Measurements from ENCODE around the gene LCE1E. TPM values are rescaled to one million over a fixed set of nuclear protein-coding genes. Genes with fewer than 3 reads are reported as not detected.

Gene LCE1E
- total RNA-seq, 1 experiment from 2014 or later, result 1.9 TPM

GRCh38 chr1:152747831-152748230, 38.2 kb upstream of the LCE1E start:
- H3K27me3 Mint-ChIP-seq (ENCODE audit: insufficient read depth, unreplicated experiment), result no peaks in the 10 kb centered on the region
- CTCF ChIA-PET, result interaction anchor here (1.1 kb wide), 1 partner anchor 10 kb away, joined by 3 read pairs; no protein-coding TSS in a partner anchor
- no peak overlapping the region for H3K27ac Mint-ChIP-seq (ENCODE audit: low read depth, unreplicated experiment)
- H3K4me1 Mint-ChIP-seq (ENCODE audit: insufficient read depth, unreplicated experiment), result peaks cover 39% of the 10 kb centered on the region
- no peak for DNase-seq (ENCODE audit: unreplicated experiment)
- TF ChIP-seq, protein P1, sequence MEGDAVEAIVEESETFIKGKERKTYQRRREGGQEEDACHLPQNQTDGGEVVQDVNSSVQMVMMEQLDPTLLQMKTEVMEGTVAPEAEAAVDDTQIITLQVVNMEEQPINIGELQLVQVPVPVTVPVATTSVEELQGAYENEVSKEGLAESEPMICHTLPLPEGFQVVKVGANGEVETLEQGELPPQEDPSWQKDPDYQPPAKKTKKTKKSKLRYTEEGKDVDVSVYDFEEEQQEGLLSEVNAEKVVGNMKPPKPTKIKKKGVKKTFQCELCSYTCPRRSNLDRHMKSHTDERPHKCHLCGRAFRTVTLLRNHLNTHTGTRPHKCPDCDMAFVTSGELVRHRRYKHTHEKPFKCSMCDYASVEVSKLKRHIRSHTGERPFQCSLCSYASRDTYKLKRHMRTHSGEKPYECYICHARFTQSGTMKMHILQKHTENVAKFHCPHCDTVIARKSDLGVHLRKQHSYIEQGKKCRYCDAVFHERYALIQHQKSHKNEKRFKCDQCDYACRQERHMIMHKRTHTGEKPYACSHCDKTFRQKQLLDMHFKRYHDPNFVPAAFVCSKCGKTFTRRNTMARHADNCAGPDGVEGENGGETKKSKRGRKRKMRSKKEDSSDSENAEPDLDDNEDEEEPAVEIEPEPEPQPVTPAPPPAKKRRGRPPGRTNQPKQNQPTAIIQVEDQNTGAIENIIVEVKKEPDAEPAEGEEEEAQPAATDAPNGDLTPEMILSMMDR (IDR thresholded peaks at IDR 0.05; ENCODE audit: unreplicated experiment), result no peak
- no TSS peak for BruUV-seq (replicated peaks)
- no peaks in the 10 kb centered on the region for H3K9me3 Mint-ChIP-seq (ENCODE audit: unreplicated experiment)
- POLR2A ChIA-PET, result no interaction called here
- intact Hi-C loops (cut with micrococcal nuclease), result loop anchor here (10.0 kb wide), 1 partner anchor 287 kb away; the partner anchor contains the start of gene SPRR1B
- H3K4me3 Mint-ChIP-seq (ENCODE audit: unreplicated experiment), result no peak overlapping the region
- no peaks in the 10 kb centered on the region for H3K36me3 Mint-ChIP-seq (ENCODE audit: insufficient read depth, unreplicated experiment)

DNA sequence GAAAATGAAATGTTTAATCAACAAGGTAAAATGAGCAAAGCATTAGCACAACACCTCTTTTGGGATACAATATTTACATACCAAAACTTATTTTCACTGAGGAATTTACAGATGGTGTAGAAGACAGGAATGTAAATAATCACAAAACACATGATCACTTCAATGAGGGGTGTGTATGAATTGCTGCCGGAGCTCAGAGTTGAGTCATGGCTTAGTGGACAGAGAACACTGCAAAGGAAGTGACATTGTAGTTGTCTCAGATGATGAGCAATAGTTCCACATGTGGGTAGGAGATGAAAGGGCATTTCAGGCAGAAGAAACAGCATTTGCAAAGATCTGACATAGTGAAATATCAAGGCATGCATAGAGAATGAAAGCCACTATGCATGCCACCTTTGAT, 33.8 kb upstream of the LCE1E start:
- no peaks in the 10 kb centered on the region for H3K27me3 Mint-ChIP-seq (ENCODE audit: insufficient read depth, unreplicated experiment)
- no peaks in the 10 kb centered on the region for H3K36me3 Mint-ChIP-seq (ENCODE audit: insufficient read depth, unreplicated experiment)
- ChIA-PET CTCF (interaction anchor here (0.6 to 2.4 kb wide), 8 partner anchors 14 to 661 kb away, joined by 3 to 13 read pairs (median 3); no protein-coding TSS in a partner anchor), POLR2A (interaction anchor here (1.6 to 2.5 kb wide), 2 partner anchors 9 to 12 kb away, joined by 8 to 13 read pairs; no protein-coding TSS in a partner anchor)
- peak; percentile 74 for DNase-seq (ENCODE audit: unreplicated experiment)
- H3K4me3 Mint-ChIP-seq (ENCODE audit: unreplicated experiment), result no peak overlapping the region
- H3K9me3 Mint-ChIP-seq (ENCODE audit: unreplicated experiment), result no peaks in the 10 kb centered on the region
- TF ChIP-seq, protein P1 (IDR thresholded peaks at IDR 0.05; ENCODE audit: unreplicated experiment), result no peak
- intact Hi-C loops (cut with micrococcal nuclease), result no loop called here
- peaks cover 12% of the 10 kb centered on the region for H3K4me1 Mint-ChIP-seq (ENCODE audit: insufficient read depth, unreplicated experiment)
- no peak overlapping the region for H3K27ac Mint-ChIP-seq (ENCODE audit: low read depth, unreplicated experiment)
- no TSS peak for BruUV-seq (replicated peaks)

DNA sequence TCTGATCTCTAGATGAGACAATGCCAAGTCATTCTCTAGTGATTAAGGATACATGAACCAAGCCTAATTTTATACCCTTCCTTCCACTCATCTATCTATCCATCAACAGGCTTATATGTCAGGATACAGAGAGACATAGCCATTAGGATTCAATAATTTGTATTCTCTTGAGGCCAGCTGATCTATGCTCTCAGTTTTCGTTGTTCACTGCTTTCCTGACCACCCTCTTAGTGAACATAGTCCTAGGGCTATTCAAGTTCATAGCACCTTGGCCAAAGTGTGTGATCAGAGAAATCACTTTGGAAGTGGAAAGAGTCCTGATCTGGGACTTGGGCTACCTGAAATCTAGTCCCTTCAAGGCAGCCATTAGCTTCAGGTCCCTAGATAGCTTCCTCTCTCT, 32.5 kb upstream of the LCE1E start:
- H3K27ac Mint-ChIP-seq (ENCODE audit: low read depth, unreplicated experiment), result no peak overlapping the region
- DNase-seq (ENCODE audit: unreplicated experiment), result no peak
- H3K27me3 Mint-ChIP-seq (ENCODE audit: insufficient read depth, unreplicated experiment), result no peaks in the 10 kb centered on the region
- intact Hi-C loops (cut with micrococcal nuclease), result no loop called here
- H3K4me1 Mint-ChIP-seq (ENCODE audit: insufficient read depth, unreplicated experiment), result peaks cover 22% of the 10 kb centered on the region
- no TSS peak for BruUV-seq (replicated peaks)
- no peaks in the 10 kb centered on the region for H3K9me3 Mint-ChIP-seq (ENCODE audit: unreplicated experiment)
- TF ChIP-seq, protein P1 (IDR thresholded peaks at IDR 0.05; ENCODE audit: unreplicated experiment), result no peak
- ChIA-PET POLR2A (interaction anchor here (0.6 to 1.2 kb wide), 3 partner anchors 9 to 51 kb away, joined by 3 to 4 read pairs (median 3); no protein-coding TSS in a partner anchor), CTCF (interaction anchor here (0.5 to 2.4 kb wide), 4 partner anchors 8 to 218 kb away, joined by 4 to 10 read pairs (median 4); no protein-coding TSS in a partner anchor)
- H3K36me3 Mint-ChIP-seq (ENCODE audit: insufficient read depth, unreplicated experiment), result no peaks in the 10 kb centered on the region
- no peak overlapping the region for H3K4me3 Mint-ChIP-seq (ENCODE audit: unreplicated experiment)

GRCh38 chr1:152756872-152757271, 29.2 kb upstream of the LCE1E start:
- Mint-ChIP-seq H3K4me3 (ENCODE audit: unreplicated experiment) (no peak overlapping the region), H3K36me3 (ENCODE audit: insufficient read depth, unreplicated experiment) (no peaks in the 10 kb centered on the region), H3K4me1 (ENCODE audit: insufficient read depth, unreplicated experiment) (peaks cover 46% of the 10 kb centered on the region), H3K27me3 (ENCODE audit: insufficient read depth, unreplicated experiment) (no peaks in the 10 kb centered on the region), H3K9me3 (ENCODE audit: unreplicated experiment) (no peaks in the 10 kb centered on the region), H3K27ac (ENCODE audit: low read depth, unreplicated experiment) (no peak overlapping the region)
- TF ChIP-seq, protein P1 (IDR thresholded peaks at IDR 0.05; ENCODE audit: unreplicated experiment), result no peak
- no TSS peak for BruUV-seq (replicated peaks)
- ChIA-PET POLR2A (interaction anchor here (0.7 to 1.2 kb wide), 5 partner anchors 10 to 115 kb away, joined by 3 to 4 read pairs (median 3); no protein-coding TSS in a partner anchor), CTCF (interaction anchor here (0.6 to 3.0 kb wide), 5 partner anchors 12 to 435 kb away, joined by 3 to 14 read pairs (median 4); no protein-coding TSS in a partner anchor)
- DNase-seq (ENCODE audit: unreplicated experiment), result peak; percentile 79
- intact Hi-C loops (cut with micrococcal nuclease), result no loop called here
